Glutamatergic neuron (in vitro differentiated cells): ENCODE results near the gene FNIP1. TPM values are rescaled to one million over a fixed set of nuclear protein-coding genes. Genes with fewer than 3 reads are reported as not detected.

Experiments used
- DNase-seq: peaks from one replicate; pipeline ENCODE4 v3.0.0; 2022
- H3K27ac Mint-ChIP-seq: one replicate; pipeline ENCODE4 v1.8.0; 2020; ENCODE audit warnings: mild to moderate bottlenecking, mixed read lengths, inconsistent platforms; ENCODE audit not compliant: unreplicated experiment
- H3K27me3 Mint-ChIP-seq: one replicate; pipeline ENCODE4 v1.8.0; 2020; ENCODE audit warnings: mild to moderate bottlenecking, moderate library complexity, mixed read lengths, inconsistent platforms; ENCODE audit not compliant: unreplicated experiment
- H3K36me3 Mint-ChIP-seq: one replicate; pipeline ENCODE4 v1.8.0; 2020; ENCODE audit warnings: mild to moderate bottlenecking, mixed read lengths, inconsistent platforms; ENCODE audit not compliant: unreplicated experiment
- H3K4me1 Mint-ChIP-seq: one replicate; pipeline ENCODE4 v1.8.0; 2020; ENCODE audit warnings: mild to moderate bottlenecking, low read depth, mixed read lengths, inconsistent platforms; ENCODE audit not compliant: unreplicated experiment
- H3K4me3 Mint-ChIP-seq: one replicate; pipeline ENCODE4 v1.8.0; 2020; ENCODE audit warnings: mild to moderate bottlenecking, mixed read lengths, inconsistent platforms; ENCODE audit not compliant: unreplicated experiment
- H3K9me3 Mint-ChIP-seq: one replicate; pipeline ENCODE4 v1.8.0; 2020; ENCODE audit warnings: mild to moderate bottlenecking, moderate library complexity, mixed read lengths, inconsistent platforms; ENCODE audit not compliant: unreplicated experiment
- CTCF ChIP-seq: fragments of 200-600 bp; sonication (generic); IDR thresholded peaks from one replicate; pipeline ENCODE4 v1.5.0; 2021; ENCODE audit not compliant: partially characterized antibody, unreplicated experiment
- total RNA-seq: library from RNA; stranded (reverse); fragmentation: NEBNext Ultra II Directional; extraction: Animal tissue kit (Norgen Biotek cat#: 25700); gene quantifications from one replicate; pipeline ENCODE4 v1.2.1, GENCODE V29; 2021; ENCODE audit not compliant: unreplicated experiment

Gene FNIP1
- total RNA-seq, 1 donor from 2014 or later, result 23.2 TPM

- peaks cover 4% of the 10 kb centered on the region for H3K4me1 Mint-ChIP-seq
- no peaks in the 10 kb centered on the region for H3K27me3 Mint-ChIP-seq
- no peak overlapping the region for H3K27ac Mint-ChIP-seq
- H3K9me3 Mint-ChIP-seq, result peaks cover 3% of the 10 kb centered on the region
- DNase-seq, result no peak
- no peak overlapping the region for H3K4me3 Mint-ChIP-seq
- TF ChIP-seq CTCF, result no peak
- peaks cover 5% of the 10 kb centered on the region for H3K36me3 Mint-ChIP-seq
Measured at GRCh38 chr5:131671994-131672655, 124.7 kb downstream of the FNIP1 start.

- DNase-seq, result no peak
- no peaks in the 10 kb centered on the region for H3K27me3 Mint-ChIP-seq
- H3K27ac Mint-ChIP-seq, result no peak overlapping the region
- H3K4me3 Mint-ChIP-seq, result no peak overlapping the region
- H3K9me3 Mint-ChIP-seq, result peaks cover 3% of the 10 kb centered on the region
- peaks cover 5% of the 10 kb centered on the region for H3K36me3 Mint-ChIP-seq
- no peak for TF ChIP-seq CTCF
- H3K4me1 Mint-ChIP-seq, result peaks cover 4% of the 10 kb centered on the region
Measured at GRCh38 chr5:131671409-131671808, 125.4 kb downstream of the FNIP1 start.

- DNase-seq, result no peak
- no peaks in the 10 kb centered on the region for H3K4me1 Mint-ChIP-seq
- H3K27ac Mint-ChIP-seq, result no peak overlapping the region
- no peak for TF ChIP-seq CTCF
- peaks cover 22% of the 10 kb centered on the region for H3K36me3 Mint-ChIP-seq
- H3K27me3 Mint-ChIP-seq, result no peaks in the 10 kb centered on the region
- H3K9me3 Mint-ChIP-seq, result peaks cover 5% of the 10 kb centered on the region
- no peak overlapping the region for H3K4me3 Mint-ChIP-seq
Measured at GRCh38 chr5:131664929-131665328, 131.9 kb downstream of the FNIP1 start.

GRCh38 chr5:131661933-131662332 is 134.9 kb downstream of the FNIP1 start:
- Mint-ChIP-seq H3K4me3 (no peak overlapping the region), H3K9me3 (peaks cover 2% of the 10 kb centered on the region), H3K27me3 (no peaks in the 10 kb centered on the region), H3K27ac (no peak overlapping the region), H3K4me1 (no peaks in the 10 kb centered on the region), H3K36me3 (peaks cover 33% of the 10 kb centered on the region)
- no peak for TF ChIP-seq CTCF
- no peak for DNase-seq

- Mint-ChIP-seq H3K4me3 (no peak overlapping the region), H3K27ac (no peak overlapping the region), H3K4me1 (no peaks in the 10 kb centered on the region), H3K9me3 (peaks cover 2% of the 10 kb centered on the region), H3K36me3 (peaks cover 33% of the 10 kb centered on the region), H3K27me3 (no peaks in the 10 kb centered on the region)
- no peak for DNase-seq
- no peak for TF ChIP-seq CTCF
Measured at GRCh38 chr5:131659841-131660240, 137.0 kb downstream of the FNIP1 start.
